ENCODE measurements around the gene GALNT12. TPM values are rescaled to one million over a fixed set of nuclear protein-coding genes. Genes with fewer than 3 reads are reported as not detected.

GALNT12 gene, protein sequence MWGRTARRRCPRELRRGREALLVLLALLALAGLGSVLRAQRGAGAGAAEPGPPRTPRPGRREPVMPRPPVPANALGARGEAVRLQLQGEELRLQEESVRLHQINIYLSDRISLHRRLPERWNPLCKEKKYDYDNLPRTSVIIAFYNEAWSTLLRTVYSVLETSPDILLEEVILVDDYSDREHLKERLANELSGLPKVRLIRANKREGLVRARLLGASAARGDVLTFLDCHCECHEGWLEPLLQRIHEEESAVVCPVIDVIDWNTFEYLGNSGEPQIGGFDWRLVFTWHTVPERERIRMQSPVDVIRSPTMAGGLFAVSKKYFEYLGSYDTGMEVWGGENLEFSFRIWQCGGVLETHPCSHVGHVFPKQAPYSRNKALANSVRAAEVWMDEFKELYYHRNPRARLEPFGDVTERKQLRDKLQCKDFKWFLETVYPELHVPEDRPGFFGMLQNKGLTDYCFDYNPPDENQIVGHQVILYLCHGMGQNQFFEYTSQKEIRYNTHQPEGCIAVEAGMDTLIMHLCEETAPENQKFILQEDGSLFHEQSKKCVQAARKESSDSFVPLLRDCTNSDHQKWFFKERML
- 100 to 1,000 TPM in 1 of 2 donors, 10 to 100 TPM in 1; 69.6 to 145 TPM for total RNA-seq

GRCh38 chr9:98807070-98807813 lies at the start of gene GALNT12:
Gene GALNT12 (plus strand): TSS chr9:98807670. CDS start chr9:98807699, 29 bp downstream.
- intact Hi-C loops (cut with DNase I), result no loop called here
- peak within 1 kb of the TSS; percentile 76 to 85 for H3K9ac ChIP-seq (ENCODE audit: low read depth in 2 of 2, low read length in 2 of 2)
- H3K4me3 ChIP-seq, result peak within 1 kb of the TSS; percentile 61
- H3K27ac ChIP-seq, result peak within 1 kb of the TSS; percentile 86
- H3K36me3 ChIP-seq, result no peaks in the 10 kb centered on the region
- H3K9me3 ChIP-seq, result no peaks in the 10 kb centered on the region
- TF ChIP-seq, protein P1, sequence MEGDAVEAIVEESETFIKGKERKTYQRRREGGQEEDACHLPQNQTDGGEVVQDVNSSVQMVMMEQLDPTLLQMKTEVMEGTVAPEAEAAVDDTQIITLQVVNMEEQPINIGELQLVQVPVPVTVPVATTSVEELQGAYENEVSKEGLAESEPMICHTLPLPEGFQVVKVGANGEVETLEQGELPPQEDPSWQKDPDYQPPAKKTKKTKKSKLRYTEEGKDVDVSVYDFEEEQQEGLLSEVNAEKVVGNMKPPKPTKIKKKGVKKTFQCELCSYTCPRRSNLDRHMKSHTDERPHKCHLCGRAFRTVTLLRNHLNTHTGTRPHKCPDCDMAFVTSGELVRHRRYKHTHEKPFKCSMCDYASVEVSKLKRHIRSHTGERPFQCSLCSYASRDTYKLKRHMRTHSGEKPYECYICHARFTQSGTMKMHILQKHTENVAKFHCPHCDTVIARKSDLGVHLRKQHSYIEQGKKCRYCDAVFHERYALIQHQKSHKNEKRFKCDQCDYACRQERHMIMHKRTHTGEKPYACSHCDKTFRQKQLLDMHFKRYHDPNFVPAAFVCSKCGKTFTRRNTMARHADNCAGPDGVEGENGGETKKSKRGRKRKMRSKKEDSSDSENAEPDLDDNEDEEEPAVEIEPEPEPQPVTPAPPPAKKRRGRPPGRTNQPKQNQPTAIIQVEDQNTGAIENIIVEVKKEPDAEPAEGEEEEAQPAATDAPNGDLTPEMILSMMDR (IDR thresholded peaks at IDR 0.05), result no peak
- DNase-seq, result peak; percentile 69
- no peaks in the 10 kb centered on the region for H3K27me3 ChIP-seq
- peaks cover 11% of the 10 kb centered on the region for H3K4me1 ChIP-seq

DNA sequence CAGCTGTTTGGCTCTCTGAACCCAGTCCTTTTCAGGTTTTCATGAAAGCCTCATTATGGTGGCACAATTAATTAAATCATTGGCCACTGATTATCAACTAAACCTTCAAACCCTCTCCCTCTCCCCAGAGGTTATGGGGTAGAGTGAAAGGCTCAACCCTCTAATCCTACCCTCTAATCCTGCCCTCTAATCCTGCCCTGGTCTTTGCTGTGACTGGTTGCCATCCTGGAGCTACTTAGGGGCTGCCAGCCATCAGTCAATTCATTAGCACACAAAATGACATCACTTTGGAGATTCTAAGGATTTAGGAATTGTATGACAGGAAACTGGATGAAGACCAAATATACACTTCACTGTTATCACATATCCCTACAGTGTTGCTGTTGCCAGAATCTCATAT lies 47.2 kb upstream of the GALNT12 start:
- intact Hi-C loops (cut with DNase I), result no loop called here
- H3K36me3 ChIP-seq, result no peaks in the 10 kb centered on the region

DNA sequence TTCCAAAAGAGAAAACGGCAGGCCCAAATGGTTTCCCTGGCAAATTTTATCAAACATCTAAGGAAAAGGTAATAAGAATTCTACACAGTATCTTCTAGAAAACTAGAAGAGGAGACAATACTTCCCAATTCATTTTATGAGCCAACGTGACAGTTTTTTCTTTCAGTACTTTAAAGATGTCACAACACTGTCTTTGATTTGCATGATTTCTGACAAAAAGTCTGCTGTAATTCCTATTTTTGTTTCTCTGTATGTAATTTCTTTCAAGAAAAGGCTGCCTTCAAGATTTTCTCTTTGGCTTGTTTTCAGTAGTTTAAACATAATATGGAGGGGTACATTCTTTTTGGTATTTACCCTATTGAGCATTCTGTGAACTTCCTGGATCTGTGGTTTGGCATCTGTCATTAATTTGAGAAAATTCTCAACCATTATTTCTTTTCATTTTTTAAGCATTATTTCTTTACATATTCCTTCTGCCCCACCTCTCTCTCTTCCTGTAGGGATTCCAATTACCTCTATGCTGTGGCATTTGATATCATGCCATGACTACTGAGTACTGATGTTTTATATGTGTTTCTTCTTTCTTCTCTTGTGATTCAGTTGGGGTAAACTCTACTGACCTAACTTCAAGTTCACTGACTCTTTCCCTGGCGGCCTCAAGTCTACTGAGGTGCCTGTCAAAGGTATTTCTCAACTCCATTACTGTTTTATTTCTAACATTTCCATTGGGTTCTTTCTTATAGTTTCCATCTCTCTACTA lies 43.3 kb upstream of the GALNT12 start:
- no peak overlapping the region for H3K27ac ChIP-seq
- intact Hi-C loops (cut with DNase I), result no loop called here
- no peaks in the 10 kb centered on the region for H3K9me3 ChIP-seq
- no peaks in the 10 kb centered on the region for H3K4me1 ChIP-seq
- no peak for DNase-seq
- no peaks in the 10 kb centered on the region for H3K27me3 ChIP-seq
- TF ChIP-seq, protein P1 (IDR thresholded peaks at IDR 0.05), result no peak
- H3K9ac ChIP-seq (ENCODE audit: low read depth in 2 of 2, low read length in 2 of 2), result no peak overlapping the region
- H3K36me3 ChIP-seq, result no peaks in the 10 kb centered on the region
- no peak overlapping the region for H3K4me3 ChIP-seq

More for the DNA sequence above, 47.2 kb upstream of the GALNT12 start:
- DNase-seq, result no peak
- H3K4me1 ChIP-seq, result no peaks in the 10 kb centered on the region
- H3K9ac ChIP-seq (ENCODE audit: low read depth in 2 of 2, low read length in 2 of 2), result no peak overlapping the region
- no peak overlapping the region for H3K4me3 ChIP-seq
- H3K27me3 ChIP-seq, result no peaks in the 10 kb centered on the region
- no peak overlapping the region for H3K27ac ChIP-seq
- H3K9me3 ChIP-seq, result no peaks in the 10 kb centered on the region
- TF ChIP-seq, protein P1 (IDR thresholded peaks at IDR 0.05), result no peak

DNA sequence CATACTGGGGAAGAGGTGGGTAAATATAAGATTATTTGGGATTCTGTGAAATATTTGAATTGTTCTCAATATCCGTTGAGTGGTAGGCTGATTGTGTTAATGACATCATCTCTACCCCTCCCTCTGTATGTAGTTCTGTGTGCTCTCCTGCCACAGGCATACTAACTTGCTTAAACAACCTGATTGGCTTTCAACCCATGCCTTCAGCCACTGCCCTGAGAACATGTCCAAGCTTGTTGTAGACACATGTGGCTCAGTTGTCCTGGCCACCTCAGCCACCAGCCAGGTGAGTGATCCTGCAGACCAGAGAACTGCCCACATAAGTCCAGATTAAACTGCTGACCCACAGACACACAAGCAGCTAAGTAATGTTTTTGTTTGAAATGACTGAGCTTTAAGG lies 42.2 kb upstream of the GALNT12 start:
- Histone ChIP-seq H3K9ac (ENCODE audit: low read depth in 2 of 2, low read length in 2 of 2) (no peak overlapping the region), H3K4me1 (no peaks in the 10 kb centered on the region), H3K36me3 (no peaks in the 10 kb centered on the region), H3K27ac (no peak overlapping the region), H3K9me3 (no peaks in the 10 kb centered on the region), H3K27me3 (no peaks in the 10 kb centered on the region), H3K4me3 (no peak overlapping the region)
- TF ChIP-seq, protein P1 (IDR thresholded peaks at IDR 0.05), result no peak
- DNase-seq, result no peak
- intact Hi-C loops (cut with DNase I), result no loop called here

GRCh38 chr9:98766586-98766985 lies 40.9 kb upstream of the GALNT12 start:
- H3K27ac ChIP-seq, result no peak overlapping the region
- no peaks in the 10 kb centered on the region for H3K27me3 ChIP-seq
- H3K4me3 ChIP-seq, result no peak overlapping the region
- intact Hi-C loops (cut with DNase I), result no loop called here
- H3K4me1 ChIP-seq, result no peaks in the 10 kb centered on the region
- no peaks in the 10 kb centered on the region for H3K9me3 ChIP-seq
- TF ChIP-seq, protein P1 (IDR thresholded peaks at IDR 0.05), result no peak
- no peak for DNase-seq
- no peak overlapping the region for H3K9ac ChIP-seq (ENCODE audit: low read depth in 2 of 2, low read length in 2 of 2)
- H3K36me3 ChIP-seq, result no peaks in the 10 kb centered on the region

Measured in colonic mucosa (tissue), 4 donors.